ENCODE measurements around the gene SLC18A2. TPM values are rescaled to one million over a fixed set of nuclear protein-coding genes. Genes with fewer than 3 reads are reported as not detected.

Gene SLC18A2
- polyA plus RNA-seq, 1 donor = 0.27 TPM

- DNase-seq = no peak
These were observed 1.9 kb upstream of the SLC18A2 start for GRCh38 chr10:117239051-117239450.

DNA sequence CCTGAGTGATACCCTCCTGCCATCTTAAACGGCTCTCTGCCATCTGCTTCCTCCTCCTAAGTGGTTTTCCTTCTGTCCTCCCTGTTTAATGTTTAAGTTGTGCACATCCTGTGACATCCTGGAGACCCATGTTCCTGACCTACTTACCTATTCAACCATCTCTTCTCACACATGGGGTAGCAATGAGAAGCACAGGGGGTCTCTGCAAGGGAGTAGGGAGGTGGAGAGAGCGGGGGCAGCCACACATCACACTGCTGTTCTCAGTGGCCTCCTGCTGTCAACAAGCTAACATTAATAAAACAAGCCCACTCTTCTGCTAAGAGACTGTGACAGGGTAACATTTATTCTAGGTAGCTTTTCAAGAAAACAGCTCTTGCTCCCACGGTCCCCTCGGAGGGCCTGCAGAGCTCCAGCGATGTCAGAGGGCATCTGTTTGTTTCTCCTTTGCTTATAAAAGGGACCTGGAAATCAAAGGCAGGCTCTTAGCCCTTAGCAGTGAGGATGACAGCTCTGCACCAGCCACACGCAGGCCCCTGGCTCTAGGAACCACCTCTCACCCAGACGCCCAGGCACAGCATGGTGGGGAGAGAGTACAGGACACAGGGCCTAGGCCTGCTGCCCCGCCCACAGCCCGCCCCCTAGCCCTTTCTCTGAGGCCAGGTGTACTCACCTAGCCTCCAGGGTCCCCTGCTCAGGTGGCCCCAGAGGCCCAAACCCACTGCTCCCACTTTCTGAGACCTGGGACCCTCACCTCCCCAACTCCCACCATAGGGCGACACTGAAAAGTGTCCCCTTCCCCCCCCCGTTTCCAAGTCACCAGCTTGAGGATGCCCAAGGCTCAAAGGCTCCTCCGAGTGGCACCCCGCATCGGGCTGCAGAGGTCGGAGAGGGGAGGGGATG, 943 bp upstream of the SLC18A2 start:
- DNase-seq = no peak

- no peak for DNase-seq
These were observed 888 bp downstream of the SLC18A2 start for GRCh38 chr10:117241541-117242462.

GRCh38 chr10:117242463-117242832, 1.5 kb downstream of the SLC18A2 start:
- DNase-seq = no peak

- DNase-seq = no peak
These were observed 6.2 kb downstream of the SLC18A2 start for GRCh38 chr10:117246997-117247671.

GRCh38 chr10:117248750-117249465, 8.0 kb downstream of the SLC18A2 start:
- DNase-seq = no peak

DNA sequence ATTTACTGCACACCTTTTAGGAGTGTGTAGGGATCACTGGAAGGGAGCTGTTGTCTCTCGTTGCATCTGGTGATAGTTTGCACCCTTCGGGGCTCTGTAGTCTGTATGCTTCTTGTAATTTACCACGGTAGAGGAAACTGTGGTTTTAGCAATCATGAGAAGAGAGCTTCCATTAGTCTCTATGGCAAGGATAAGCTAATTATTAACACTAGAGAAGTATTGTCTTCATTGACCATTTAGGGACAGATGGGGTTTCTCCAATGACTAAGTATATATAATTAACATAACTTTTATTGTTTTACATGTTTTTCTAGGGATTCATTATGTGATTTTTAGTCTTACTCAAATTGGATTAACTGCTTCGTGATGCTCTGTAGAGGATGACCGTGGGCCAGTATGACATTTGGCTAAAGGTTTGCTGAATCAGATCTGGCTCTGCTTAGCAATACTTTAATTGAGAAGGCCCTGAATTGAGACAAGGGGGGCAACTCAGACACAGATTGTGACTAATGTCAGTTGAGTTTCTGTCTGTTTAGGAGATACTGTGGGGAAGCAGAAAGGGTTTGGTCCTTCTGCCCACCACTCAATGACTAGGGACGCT, 8.7 kb downstream of the SLC18A2 start:
- DNase-seq = no peak

DNA sequence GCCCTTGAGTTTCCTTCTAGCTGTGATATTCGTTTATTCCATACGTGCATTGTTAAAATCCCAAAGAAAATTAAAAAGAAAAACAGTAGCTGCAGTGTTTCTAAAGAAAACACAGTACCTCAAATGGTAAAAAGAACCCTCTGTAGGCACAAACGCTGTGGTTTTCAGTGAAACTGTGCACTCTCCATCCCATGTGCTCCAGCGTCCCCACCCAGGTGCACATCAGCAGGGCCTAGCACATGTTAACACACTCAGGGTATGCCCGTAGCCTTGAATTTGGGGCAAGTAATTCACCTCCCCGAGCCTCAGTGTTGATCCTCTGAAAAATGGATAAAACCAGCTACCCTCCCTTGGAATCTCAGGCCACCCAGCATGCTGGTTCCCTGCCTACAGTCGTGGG, 9.5 kb downstream of the SLC18A2 start:
- no peak for DNase-seq

GRCh38 chr10:117253908-117254307, 13.0 kb downstream of the SLC18A2 start:
- no peak for DNase-seq

- no peak for DNase-seq
These were observed 13.4 kb downstream of the SLC18A2 start for GRCh38 chr10:117254338-117254737.

DNA sequence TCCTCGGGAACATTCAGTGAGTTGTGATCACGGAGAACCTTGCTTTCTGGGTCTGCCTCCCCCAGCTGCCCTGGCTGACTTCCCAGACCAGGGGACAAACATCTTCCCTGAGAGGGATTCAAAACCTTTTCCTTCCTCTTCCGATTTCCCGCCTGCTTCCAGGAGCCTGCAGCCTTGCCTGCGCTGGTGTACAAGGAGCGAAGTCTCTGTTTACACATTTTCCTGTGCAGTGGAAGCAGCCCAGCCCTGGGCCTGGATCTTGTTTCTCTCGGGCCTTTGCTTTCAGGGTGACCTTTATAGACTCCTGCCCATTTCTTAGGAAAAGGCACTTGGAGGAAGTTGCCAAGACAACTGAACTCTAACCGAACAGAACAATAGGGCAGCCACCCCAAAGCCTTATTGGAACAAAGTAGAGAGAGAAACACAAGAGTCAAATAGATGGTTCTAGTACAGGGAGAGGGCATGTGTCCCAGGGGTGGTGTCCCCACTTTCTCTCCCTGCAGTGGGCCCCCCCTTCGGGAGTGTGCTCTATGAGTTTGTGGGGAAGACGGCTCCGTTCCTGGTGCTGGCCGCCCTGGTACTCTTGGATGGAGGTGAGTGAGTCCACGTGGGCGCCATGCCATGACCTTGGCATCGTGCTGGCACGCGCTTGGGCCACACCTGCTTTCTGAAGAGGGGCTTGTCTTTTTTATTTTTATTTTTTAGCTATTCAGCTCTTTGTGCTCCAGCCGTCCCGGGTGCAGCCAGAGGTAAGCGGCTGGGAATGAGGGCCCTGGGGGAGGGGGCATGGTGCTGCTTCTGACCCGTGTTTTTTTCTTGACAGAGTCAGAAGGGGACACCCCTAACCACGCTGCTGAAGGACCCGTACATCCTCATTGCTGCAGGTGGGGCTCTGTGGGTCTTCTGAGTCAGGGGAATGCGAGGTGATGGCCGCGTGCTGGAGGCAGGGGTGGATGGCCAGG, 14.1 kb downstream of the SLC18A2 start:
- DNase-seq = no peak

GRCh38 chr10:117255835-117256460, 15.0 kb downstream of the SLC18A2 start:
- no peak for DNase-seq

DNA sequence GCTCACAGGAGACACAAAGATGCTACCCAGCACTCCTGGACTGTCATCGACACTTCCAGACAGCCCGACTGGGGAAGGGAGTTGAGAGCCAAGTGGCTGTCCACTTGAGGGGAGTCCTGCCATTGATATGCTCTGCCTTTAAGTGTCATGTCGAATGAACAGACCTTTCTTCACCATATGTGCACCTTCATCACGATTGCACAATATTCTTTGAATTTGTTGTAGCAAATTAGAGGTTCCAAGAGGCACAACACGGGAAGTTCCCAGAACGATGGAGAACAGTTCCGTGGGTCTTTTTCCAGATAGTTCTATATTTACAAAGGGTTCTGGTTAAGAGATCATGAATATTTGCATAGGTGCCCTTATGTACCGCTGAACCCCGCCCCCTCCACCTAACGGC, 16.0 kb downstream of the SLC18A2 start:
- DNase-seq = no peak

DNA sequence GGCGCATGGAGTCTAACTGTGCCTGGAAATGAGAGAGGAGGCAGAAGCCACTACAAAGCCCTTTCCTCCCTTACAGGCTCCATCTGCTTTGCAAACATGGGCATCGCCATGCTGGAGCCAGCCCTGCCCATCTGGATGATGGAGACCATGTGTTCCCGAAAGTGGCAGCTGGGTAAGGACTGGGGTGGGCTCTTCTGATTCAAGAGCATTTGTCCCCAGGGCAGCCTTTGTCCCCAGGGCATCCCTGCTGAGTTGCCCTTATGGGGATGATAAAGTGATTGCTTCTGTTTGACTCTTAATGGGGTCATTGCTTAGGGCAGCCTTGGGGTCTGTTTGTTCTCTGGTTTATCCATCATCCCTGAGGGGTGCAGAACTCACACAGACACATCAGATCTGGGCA, 16.8 kb downstream of the SLC18A2 start:
- DNase-seq = no peak

DNA sequence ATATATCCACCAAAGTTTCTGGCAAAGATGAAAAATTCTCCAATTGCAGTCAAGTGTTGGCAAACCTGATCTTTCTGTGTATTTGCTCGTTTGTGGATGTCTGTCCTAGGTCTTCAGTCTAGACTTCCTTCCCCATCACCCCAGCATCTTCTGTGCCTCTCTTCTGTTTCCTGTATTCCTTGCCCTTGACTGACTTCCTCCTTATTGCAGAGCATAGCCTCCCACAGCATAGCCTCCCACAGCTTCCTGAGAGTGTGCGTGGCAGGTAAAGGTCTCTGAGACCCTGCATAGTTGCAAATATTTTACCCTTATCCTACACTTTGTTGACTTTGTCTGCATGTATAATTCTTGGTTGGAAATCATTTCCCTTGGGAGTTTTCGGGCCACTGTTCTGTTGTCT, 18.4 kb downstream of the SLC18A2 start:
- DNase-seq = no peak

DNA sequence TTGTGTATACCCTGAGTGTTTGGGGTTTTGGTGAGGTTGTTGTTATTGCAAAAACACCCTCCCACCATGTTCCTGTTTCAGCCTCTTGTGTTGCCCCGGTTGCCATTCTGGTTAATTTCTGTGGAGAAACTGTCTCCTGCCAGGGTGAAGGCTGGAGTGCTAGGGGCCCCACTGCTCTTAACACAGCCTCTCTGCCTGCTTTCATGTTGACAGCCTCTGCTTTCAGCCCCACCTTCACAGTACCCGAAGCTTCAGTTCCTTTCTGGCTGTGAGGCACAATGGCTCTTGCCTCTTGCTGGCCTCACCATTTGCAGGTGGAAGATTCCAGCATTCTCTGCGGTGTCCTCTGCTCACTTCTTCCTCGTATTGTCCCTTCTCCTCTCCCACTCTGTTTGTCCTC, 19.2 kb downstream of the SLC18A2 start:
- no peak for DNase-seq

DNA sequence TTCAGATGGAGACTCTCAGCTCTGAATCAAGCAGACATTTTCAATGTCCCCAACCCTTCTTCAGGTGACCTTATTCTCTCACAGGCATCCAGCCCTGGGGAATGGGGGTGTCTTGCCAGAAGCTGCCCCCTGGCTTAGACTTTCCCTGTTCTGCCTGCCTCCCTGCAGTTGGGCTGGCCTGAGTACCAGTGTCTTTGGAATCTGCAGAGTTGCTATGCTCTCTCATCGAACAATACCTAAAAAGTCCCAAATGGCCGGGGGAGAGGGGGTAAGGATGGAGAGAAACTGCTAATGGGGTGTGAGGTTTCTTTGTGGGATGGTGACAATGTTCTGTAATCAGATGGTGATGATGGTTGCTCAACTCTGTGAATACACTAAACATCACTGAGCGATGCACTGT, 20.6 kb downstream of the SLC18A2 start:
- no peak for DNase-seq

DNA sequence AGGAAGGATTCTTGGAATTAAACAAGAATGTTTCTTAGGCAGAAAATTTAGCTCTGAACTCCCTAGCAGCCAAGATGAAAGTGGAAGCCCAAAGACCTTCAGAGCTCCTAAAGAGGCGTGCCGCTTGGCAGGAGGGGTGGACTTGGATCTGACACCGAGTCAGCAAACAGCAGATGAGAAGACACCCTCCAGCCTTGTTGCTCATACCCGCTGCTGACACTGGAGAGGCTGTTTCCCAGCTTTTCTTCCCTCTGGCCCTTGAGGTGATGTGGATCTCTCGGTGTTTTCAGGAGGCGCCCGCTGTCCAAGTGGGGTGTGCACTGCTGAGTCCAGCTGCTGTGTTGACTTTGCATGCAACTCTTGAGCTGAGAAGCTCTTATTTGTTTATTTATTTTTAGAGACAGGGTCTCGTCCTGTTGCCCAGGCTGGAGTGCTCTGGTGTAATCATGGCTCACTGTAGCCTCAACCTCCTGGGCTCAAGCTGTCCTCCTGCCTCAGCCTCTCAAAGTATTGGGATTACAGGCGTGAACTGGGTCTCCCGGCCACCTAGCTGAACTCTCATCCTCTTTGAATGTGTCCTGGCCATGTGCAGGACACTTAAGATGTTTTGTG, 21.5 kb downstream of the SLC18A2 start:
- no peak for DNase-seq

DNA sequence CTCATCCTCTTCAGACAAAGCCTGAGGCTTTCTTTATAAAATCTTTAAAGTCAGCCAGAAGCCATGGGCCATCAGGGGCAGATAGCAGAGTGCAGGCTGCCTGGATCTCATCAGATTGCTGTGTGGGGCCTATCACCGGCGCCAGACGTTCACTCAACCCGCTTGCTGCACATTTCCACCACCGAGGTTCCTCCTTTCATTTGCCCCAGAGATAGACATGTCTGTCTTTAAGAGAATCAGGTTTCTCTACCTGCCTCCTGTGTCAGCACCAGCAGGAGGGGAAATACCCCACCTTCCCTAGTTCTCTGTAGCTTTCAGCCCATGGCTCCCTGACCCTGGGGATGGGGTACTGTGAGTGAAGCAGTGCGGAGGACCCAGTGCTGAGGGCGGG, 22.0 kb downstream of the SLC18A2 start:
- no peak for DNase-seq

DNA sequence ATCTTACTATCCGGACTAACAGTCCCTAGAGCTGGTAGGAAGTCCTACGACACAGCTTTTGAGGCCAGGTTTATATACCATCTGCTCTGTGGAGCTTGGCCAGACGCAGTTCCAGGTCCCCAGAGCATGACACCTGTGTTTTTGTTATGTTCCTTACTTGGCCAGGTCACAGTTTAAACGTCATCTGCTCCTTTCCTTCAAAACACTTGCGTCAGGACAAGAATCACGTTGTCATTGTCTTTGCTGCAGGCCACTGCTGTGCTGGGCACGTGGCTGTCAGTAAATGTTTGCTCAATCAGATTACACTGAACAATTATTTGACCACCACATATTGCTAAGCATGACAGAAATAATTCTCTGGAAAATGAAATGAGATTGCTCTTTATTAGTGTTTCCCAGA, 23.9 kb downstream of the SLC18A2 start:
- DNase-seq = no peak

All from hindlimb muscle (tissue), 1 donor.